H9 (cell line): Measurements from ENCODE around the gene RGP1. TPM values are rescaled to one million over a fixed set of nuclear protein-coding genes. Genes with fewer than 3 reads are reported as not detected.

Source experiments
- DNase-seq: peaks from one replicate; pipeline ENCODE4 v3.0.0-alpha.2; 2017
- H2AFZ ChIP-seq: one replicate; pipeline ENCODE4 v1.6.1; 2013; ENCODE audit warnings: mild to moderate bottlenecking, low read length, control low read depth, moderate library complexity
- H2AK5ac ChIP-seq: 2 replicates; pipeline ENCODE4 v1.6.1; 2013; ENCODE audit warnings: low read length, control low read depth, mixed read lengths; ENCODE audit not compliant: insufficient read length
- H2BK120ac ChIP-seq: one replicate; pipeline ENCODE4 v1.6.1; 2013; ENCODE audit warnings: low read depth, mild to moderate bottlenecking, low read length, control low read depth, inconsistent platforms; ENCODE audit not compliant: poor library complexity, severe bottlenecking
- H2BK12ac ChIP-seq: 2 replicates; pipeline ENCODE4 v1.6.1; 2013; ENCODE audit warnings: low read length, control low read depth, mixed read lengths, low read depth; ENCODE audit not compliant: insufficient read length
- H2BK15ac ChIP-seq: 2 replicates; pipeline ENCODE4 v1.6.1; 2013; ENCODE audit warnings: low read depth, low read length, control low read depth
- H2BK20ac ChIP-seq: one replicate; pipeline ENCODE4 v1.6.1; 2013; ENCODE audit warnings: low read depth, mild to moderate bottlenecking, low read length, control low read depth, inconsistent platforms; ENCODE audit not compliant: poor library complexity, severe bottlenecking
- H2BK5ac ChIP-seq: 2 replicates; pipeline ENCODE4 v1.6.1; 2013; ENCODE audit warnings: low read length, control low read depth, mixed read lengths; ENCODE audit not compliant: insufficient read length
- H3K14ac ChIP-seq: 2 replicates; pipeline ENCODE4 v1.6.1; 2013; ENCODE audit warnings: low read length, control low read depth; ENCODE audit not compliant: insufficient read depth
- H3K18ac ChIP-seq: 2 replicates; pipeline ENCODE4 v1.6.1; 2013; ENCODE audit warnings: low read depth, mild to moderate bottlenecking, mixed read lengths, low read length, control low read depth; ENCODE audit not compliant: insufficient read length
- H3K23ac ChIP-seq: 2 replicates; pipeline ENCODE4 v1.6.1; 2013; ENCODE audit warnings: low read length, control low read depth, mixed read lengths, low read depth; ENCODE audit not compliant: insufficient read length
- H3K23me2 ChIP-seq: 2 replicates; pipeline ENCODE4 v1.6.1; 2013; ENCODE audit warnings: low read depth, mild to moderate bottlenecking, mixed read lengths, low read length, control low read depth; ENCODE audit not compliant: insufficient read length, poor library complexity, severe bottlenecking
- H3K27ac ChIP-seq: 2 replicates; pipeline ENCODE4 v1.5.1; 2013; ENCODE audit warnings: low read length, control low read depth, mixed read lengths, low read depth; ENCODE audit not compliant: insufficient read length
- H3K27me3 ChIP-seq: 2 replicates; pipeline ENCODE4 v1.6.1; 2013; ENCODE audit warnings: low read length, control low read depth, inconsistent platforms; ENCODE audit not compliant: insufficient read depth
- H3K4ac ChIP-seq: 2 replicates; pipeline ENCODE4 v1.6.1; 2013; ENCODE audit warnings: low read depth, mild to moderate bottlenecking, control low read depth, inconsistent platforms, low read length, moderate library complexity
- H3K4me1 ChIP-seq: 2 replicates; pipeline ENCODE4 v1.6.1; 2013; ENCODE audit warnings: low read length, control low read depth, inconsistent platforms; ENCODE audit not compliant: insufficient read depth
- H3K4me2 ChIP-seq: 2 replicates; pipeline ENCODE4 v1.6.1; 2013; ENCODE audit warnings: low read length, control low read depth, mixed read lengths; ENCODE audit not compliant: insufficient read length, insufficient read depth
- H3K56ac ChIP-seq: 2 replicates; pipeline ENCODE4 v1.6.1; 2013; ENCODE audit warnings: low read depth, mild to moderate bottlenecking, mixed read lengths, low read length, control low read depth; ENCODE audit not compliant: insufficient read length
- H3K79me1 ChIP-seq: 2 replicates; pipeline ENCODE4 v1.6.1; 2013; ENCODE audit warnings: low read depth, mild to moderate bottlenecking, moderate library complexity, low read length, control low read depth, inconsistent platforms; ENCODE audit not compliant: insufficient read depth, poor library complexity, severe bottlenecking
- H3K79me2 ChIP-seq: 2 replicates; pipeline ENCODE4 v1.6.1; 2013; ENCODE audit warnings: low read length, control low read depth, inconsistent platforms; ENCODE audit not compliant: insufficient read depth
- H3K9ac ChIP-seq: 2 replicates; pipeline ENCODE4 v1.6.1; 2013; ENCODE audit warnings: low read length, control low read depth, mixed read lengths; ENCODE audit not compliant: insufficient read length; ENCODE audit errors: extremely low read depth
- H3K9me3 ChIP-seq: one replicate; pipeline ENCODE4 v1.6.1; 2013; ENCODE audit warnings: low read depth, low read length, inconsistent platforms; ENCODE audit not compliant: control insufficient read depth
- H3T11ph ChIP-seq: one replicate; pipeline ENCODE4 v1.6.1; 2013; ENCODE audit warnings: mild to moderate bottlenecking, low read length, control low read depth, inconsistent platforms
- H4K20me1 ChIP-seq: one replicate; pipeline ENCODE4 v1.6.1; 2013; ENCODE audit not compliant: control insufficient read depth, insufficient read length, insufficient read depth
- H4K5ac ChIP-seq: 2 replicates; pipeline ENCODE4 v1.6.1; 2013; ENCODE audit warnings: low read depth, mild to moderate bottlenecking, mixed read lengths, low read length, control low read depth; ENCODE audit not compliant: insufficient read length
- H4K8ac ChIP-seq: replicated peaks from 2 replicates; pipeline ENCODE4 v1.6.1; 2013; ENCODE audit warnings: low read length, control low read depth, mixed read lengths, low read depth; ENCODE audit not compliant: insufficient read length
- H4K91ac ChIP-seq: 2 replicates; pipeline ENCODE4 v1.6.1; 2013; ENCODE audit warnings: low read depth, mild to moderate bottlenecking, moderate library complexity, mixed read lengths, low read length, control low read depth; ENCODE audit not compliant: insufficient read length
- H3K27ac Mint-ChIP-seq, 3 experiments: 2 replicates in 2 of 3; 3 replicates in 1 of 3; pipeline ENCODE4 v1.8.0; 2020 to 2021; ENCODE audit warnings: mixed read lengths in 3 of 3, mild to moderate bottlenecking in 1 of 3, moderate library complexity in 1 of 3
- H3K27me3 Mint-ChIP-seq: 2 replicates; pipeline ENCODE4 v1.8.0; 2021; ENCODE audit warnings: low read depth, mild to moderate bottlenecking, moderate library complexity, mixed read lengths
- H3K36me3 Mint-ChIP-seq, 3 experiments: 2 replicates in 2 of 3; 3 replicates in 1 of 3; pipeline ENCODE4 v1.8.0; 2020 to 2021; ENCODE audit warnings: low read depth in 3 of 3, mixed read lengths in 3 of 3; ENCODE audit not compliant: insufficient read depth in 1 of 3
- H3K4me1 Mint-ChIP-seq, 2 experiments: 2 replicates each; pipeline ENCODE4 v1.8.0; 2020; ENCODE audit warnings: mixed read lengths in 2 of 2
- H3K4me3 Mint-ChIP-seq, 2 experiments: 2 replicates in 1 of 2; 3 replicates in 1 of 2; pipeline ENCODE4 v1.8.0; 2020 to 2021; ENCODE audit warnings: mild to moderate bottlenecking in 2 of 2, mixed read lengths in 2 of 2, moderate library complexity in 1 of 2
- H3K9me3 Mint-ChIP-seq, 2 experiments: 2 replicates in 1 of 2; 3 replicates in 1 of 2; pipeline ENCODE4 v1.8.0; 2020; ENCODE audit warnings: mild to moderate bottlenecking in 2 of 2, mixed read lengths in 2 of 2, moderate library complexity in 1 of 2
- WGBS: extraction: QIAGEN DNeasy Blood & Tissue Kit; methylation state at CpG from one replicate; pipeline ENCODE4 v1.1.7; 2013; ENCODE audit warnings: missing lambda C conversion rate, low lambda C conversion rate, mixed read lengths; ENCODE audit not compliant: insufficient read length; ENCODE audit errors: extremely low coverage; 5-methylcytosine and 5-hydroxymethylcytosine counted together
- total RNA-seq: library from RNA; stranded (reverse); gene quantifications from 2 replicates; pipeline ENCODE4 v1.2.1, GENCODE V29; 2021
- TF ChIP-seq, protein P1 (sequence below): fragments of 200-600 bp; sonication (generic); conservative IDR thresholded peaks from 3 replicates; pipeline ENCODE4 v1.8.0; 2021; ENCODE audit warnings: antibody characterized with exemption, mild to moderate bottlenecking

RGP1 gene
- total RNA-seq, 1 experiment from 2014 or later: 25.7 TPM

DNA sequence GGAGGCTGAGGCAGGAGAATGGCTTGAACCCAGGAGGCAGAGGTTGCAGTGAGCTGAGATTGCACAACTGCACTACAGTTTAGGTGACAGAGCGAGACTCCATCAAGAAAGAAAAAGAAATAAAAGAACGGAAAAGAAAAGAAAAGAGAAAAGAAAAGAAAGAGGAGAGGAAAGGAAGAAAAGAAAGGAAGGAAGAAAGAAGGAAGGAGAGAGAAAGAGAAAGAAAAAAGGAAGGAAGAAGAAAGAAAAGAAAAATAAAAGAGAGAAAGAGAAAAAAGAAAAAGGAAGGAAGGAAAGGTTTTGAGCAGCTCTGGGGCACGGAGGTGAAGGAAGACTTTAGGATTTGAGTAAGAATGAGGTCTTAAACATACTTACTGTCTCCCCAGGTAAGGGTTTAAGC is 35.5 kb upstream of the RGP1 start:
- H3K23me2 ChIP-seq: no peaks in the 10 kb centered on the region
- H3K79me2 ChIP-seq: no peaks in the 10 kb centered on the region
- TF ChIP-seq, protein P1, sequence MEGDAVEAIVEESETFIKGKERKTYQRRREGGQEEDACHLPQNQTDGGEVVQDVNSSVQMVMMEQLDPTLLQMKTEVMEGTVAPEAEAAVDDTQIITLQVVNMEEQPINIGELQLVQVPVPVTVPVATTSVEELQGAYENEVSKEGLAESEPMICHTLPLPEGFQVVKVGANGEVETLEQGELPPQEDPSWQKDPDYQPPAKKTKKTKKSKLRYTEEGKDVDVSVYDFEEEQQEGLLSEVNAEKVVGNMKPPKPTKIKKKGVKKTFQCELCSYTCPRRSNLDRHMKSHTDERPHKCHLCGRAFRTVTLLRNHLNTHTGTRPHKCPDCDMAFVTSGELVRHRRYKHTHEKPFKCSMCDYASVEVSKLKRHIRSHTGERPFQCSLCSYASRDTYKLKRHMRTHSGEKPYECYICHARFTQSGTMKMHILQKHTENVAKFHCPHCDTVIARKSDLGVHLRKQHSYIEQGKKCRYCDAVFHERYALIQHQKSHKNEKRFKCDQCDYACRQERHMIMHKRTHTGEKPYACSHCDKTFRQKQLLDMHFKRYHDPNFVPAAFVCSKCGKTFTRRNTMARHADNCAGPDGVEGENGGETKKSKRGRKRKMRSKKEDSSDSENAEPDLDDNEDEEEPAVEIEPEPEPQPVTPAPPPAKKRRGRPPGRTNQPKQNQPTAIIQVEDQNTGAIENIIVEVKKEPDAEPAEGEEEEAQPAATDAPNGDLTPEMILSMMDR: no peak
- H3K56ac ChIP-seq: no peak overlapping the region
- no peak overlapping the region for H4K91ac ChIP-seq
- H4K5ac ChIP-seq: no peak overlapping the region
- H3K9me3 ChIP-seq: no peaks in the 10 kb centered on the region
- no peak overlapping the region for H3K4me3 Mint-ChIP-seq
- no peak overlapping the region for H2BK20ac ChIP-seq
- DNase-seq: no peak
- no peak overlapping the region for H3K4ac ChIP-seq
- H3K23ac ChIP-seq: no peak overlapping the region
- no peak overlapping the region for H2BK12ac ChIP-seq
- no peak overlapping the region for H3K4me2 ChIP-seq
- no peaks in the 10 kb centered on the region for H4K20me1 ChIP-seq
- H3K4me1 ChIP-seq: no peaks in the 10 kb centered on the region
- no peak overlapping the region for H4K8ac ChIP-seq
- no peak overlapping the region for H3K18ac ChIP-seq
- no peak overlapping the region for H2BK120ac ChIP-seq
- H3T11ph ChIP-seq: no peak overlapping the region
- no peak overlapping the region for H2AK5ac ChIP-seq
- H3K79me1 ChIP-seq: no peaks in the 10 kb centered on the region
- H2BK5ac ChIP-seq: no peak overlapping the region
- H3K27me3 Mint-ChIP-seq: no peaks in the 10 kb centered on the region; the same call in 1 of the 2 replicates
- no peak overlapping the region for H2AFZ ChIP-seq
- H3K27ac ChIP-seq: no peak overlapping the region
- no peaks in the 10 kb centered on the region for H3K27me3 ChIP-seq
- no peaks in the 10 kb centered on the region for H3K9me3 Mint-ChIP-seq
- no peak overlapping the region for H2BK15ac ChIP-seq
- no peak overlapping the region for H3K27ac Mint-ChIP-seq
- no CpG with 5 or more reads among the region's 3 CpGs for WGBS
- no peak overlapping the region for H3K14ac ChIP-seq
- H3K4me1 Mint-ChIP-seq: peaks cover 0 to 9% of the 10 kb centered on the region in 2 experiments; a peak in 2 of 4 replicates
- H3K9ac ChIP-seq: no peak overlapping the region
- peaks cover 54 to 93% (median 83%) of the 10 kb centered on the region in 3 experiments for H3K36me3 Mint-ChIP-seq
